ENCODE results near the gene ANKRD13D.
"Not testable (repeated sequence)": the region's sequence is repeated elsewhere in the genome, so short reads cannot be mapped to it uniquely, and the experiment has no call there.

ANKRD13D gene

GRCh38 chr11:67314218-67314617 is 25.1 kb downstream of the ANKRD13D start:
- no peak for TF ChIP-seq CTCF (IDR thresholded peaks at IDR 0.05; ENCODE audit: low read depth, low read length)
- H3K4me3 ChIP-seq (ENCODE audit: low read depth, low read length) = no peak overlapping the region

DNA sequence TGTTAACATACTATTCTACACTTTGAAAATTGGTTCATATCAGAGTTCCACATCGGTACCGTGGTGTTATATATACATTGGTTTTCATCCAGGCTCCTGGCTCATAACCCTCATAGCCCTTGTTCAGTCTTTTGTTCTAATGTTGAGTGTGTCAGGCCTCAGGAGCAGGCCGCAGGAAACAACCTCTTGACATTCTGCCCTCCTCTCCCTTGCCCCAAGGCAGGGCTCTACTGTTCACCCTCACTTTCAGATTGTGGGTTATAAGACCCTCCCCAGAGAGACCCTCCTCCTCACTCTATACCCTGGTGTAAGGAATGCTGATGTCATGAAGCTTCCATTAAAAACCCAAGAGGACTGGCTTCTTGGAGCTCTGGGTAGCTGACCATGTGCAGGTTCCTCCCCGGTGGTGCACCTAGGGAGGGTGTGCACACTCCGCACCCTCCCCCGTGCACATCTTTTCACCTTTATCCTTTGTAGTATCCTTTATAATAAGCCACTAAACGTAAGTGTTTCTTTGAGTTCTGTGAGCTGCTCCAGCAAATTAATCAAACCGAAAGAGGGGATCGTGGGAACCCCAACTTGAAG is 26.3 kb downstream of the ANKRD13D start:
- TF ChIP-seq CTCF (IDR thresholded peaks at IDR 0.05; ENCODE audit: low read depth, low read length) = no peak
- H3K4me3 ChIP-seq (ENCODE audit: low read depth, low read length) = no peak overlapping the region

GRCh38 chr11:67316882-67317204 is 27.7 kb downstream of the ANKRD13D start:
- peak overlapping the region; percentile 77 for H3K4me3 ChIP-seq (ENCODE audit: low read depth, low read length)
- no peak for TF ChIP-seq CTCF (IDR thresholded peaks at IDR 0.05; ENCODE audit: low read depth, low read length)

DNA sequence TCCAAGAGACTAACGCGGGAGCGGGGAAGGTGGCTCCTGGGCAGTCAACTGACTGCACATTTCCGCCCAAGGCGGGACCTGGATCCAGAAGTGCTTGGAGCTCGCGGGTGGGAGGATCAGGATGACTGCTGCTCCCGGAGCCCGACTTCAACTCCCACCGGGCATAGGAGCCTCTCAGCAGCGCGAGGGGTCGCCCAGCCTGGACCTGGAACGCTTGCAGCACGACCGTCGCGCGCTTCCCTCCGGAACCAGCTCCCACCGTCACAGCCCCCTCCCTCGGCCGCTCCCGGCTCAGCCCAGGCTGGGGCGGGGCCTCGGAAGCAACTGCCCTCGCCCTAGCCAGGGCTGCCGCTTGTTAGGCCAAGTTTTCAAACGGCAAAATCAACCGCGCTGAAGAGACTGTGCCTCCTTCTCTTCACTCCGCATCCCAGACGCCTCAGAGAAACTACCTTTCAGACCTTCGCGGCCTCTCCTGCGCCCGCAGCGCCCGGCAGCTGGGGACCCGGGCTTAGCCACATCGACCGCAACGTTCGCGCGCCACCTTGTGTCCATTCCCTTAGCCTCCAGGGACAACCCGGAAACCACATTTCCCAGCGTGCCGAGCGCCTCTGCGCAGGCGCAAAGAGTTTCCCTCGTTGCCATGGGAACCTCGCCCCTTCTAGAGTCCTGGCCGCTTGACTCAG is 28.2 kb downstream of the ANKRD13D start:
- peak overlapping the region; percentile 77 for H3K4me3 ChIP-seq (ENCODE audit: low read depth, low read length)
- TF ChIP-seq CTCF (IDR thresholded peaks at IDR 0.05; ENCODE audit: low read depth, low read length) = peak; percentile 84

- peak overlapping the region; percentile 77 for H3K4me3 ChIP-seq (ENCODE audit: low read depth, low read length)
- TF ChIP-seq CTCF (IDR thresholded peaks at IDR 0.05; ENCODE audit: low read depth, low read length) = no peak
These were observed 28.9 kb downstream of the ANKRD13D start for GRCh38 chr11:67317888-67318555.

DNA sequence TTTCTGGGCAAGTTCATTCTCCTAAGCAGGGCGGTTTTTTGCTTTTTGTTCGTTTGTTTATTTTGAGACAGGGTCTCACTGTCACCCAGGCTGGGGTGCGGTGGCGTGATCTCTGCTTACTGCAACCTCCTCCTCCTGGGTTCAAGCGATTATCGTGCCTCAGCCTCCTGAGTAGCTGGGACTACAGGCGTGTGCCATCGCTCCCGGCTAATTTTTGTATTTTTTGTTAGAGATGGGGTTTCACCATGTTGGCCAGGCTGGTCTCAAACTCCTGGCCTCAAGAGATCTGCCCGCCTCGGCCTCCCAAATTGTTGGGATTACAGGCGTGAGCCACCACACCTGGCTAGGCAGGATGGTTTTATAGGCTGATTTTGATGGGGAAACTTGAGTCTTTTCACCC is 29.8 kb downstream of the ANKRD13D start:
- not testable (repeated sequence) for H3K4me3 ChIP-seq (ENCODE audit: low read depth, low read length)

DNA sequence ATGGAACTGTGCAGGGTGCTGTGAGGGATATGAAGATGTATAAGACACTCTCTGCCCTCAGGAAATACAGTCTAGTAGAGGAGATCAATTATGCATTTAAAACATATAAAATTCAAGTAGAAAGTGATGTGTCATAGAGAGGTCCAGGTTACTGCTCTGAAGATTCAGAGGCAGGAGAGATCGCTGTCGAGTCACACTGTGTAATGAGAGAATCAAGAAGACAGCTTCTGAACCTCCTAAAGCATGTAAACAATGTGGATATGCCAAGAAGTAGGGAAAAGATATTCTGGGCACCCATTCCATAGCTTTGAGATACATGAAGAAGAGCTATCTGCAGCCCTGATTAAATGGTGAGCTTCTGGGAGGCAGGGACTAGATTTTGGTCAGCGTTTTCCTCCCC is 30.9 kb downstream of the ANKRD13D start:
- no peak overlapping the region for H3K4me3 ChIP-seq (ENCODE audit: low read depth, low read length)
- TF ChIP-seq CTCF (IDR thresholded peaks at IDR 0.05; ENCODE audit: low read depth, low read length) = no peak
